ENCODE measurements around the gene PARM1. TPM values are rescaled to one million over a fixed set of nuclear protein-coding genes. Genes with fewer than 3 reads are reported as not detected.

PARM1 gene
- total RNA-seq, 6 experiments from 2014 or later = 0.05 to 0.23 (median 0.16) TPM

GRCh38 chr4:74906771-74907170 lies 26.1 kb upstream of the PARM1 start:
- no peaks in the 10 kb centered on the region for H3K4me1 Mint-ChIP-seq (ENCODE audit: low read depth)
- no peak for TF ChIP-seq CTCF (IDR thresholded peaks at IDR 0.05)
- H3K27ac Mint-ChIP-seq = no peak overlapping the region
- DNase-seq = no peak
- H3K4me3 Mint-ChIP-seq = no peak overlapping the region
- no peaks in the 10 kb centered on the region for H3K36me3 Mint-ChIP-seq (ENCODE audit: low read depth)
- no peaks in the 10 kb centered on the region; the same call in 1 of the 2 replicates for H3K27me3 Mint-ChIP-seq (ENCODE audit: insufficient read depth)
- H3K9me3 Mint-ChIP-seq = no peaks in the 10 kb centered on the region

- Mint-ChIP-seq H3K27ac (no peak overlapping the region), H3K9me3 (no peaks in the 10 kb centered on the region), H3K4me3 (no peak overlapping the region), H3K27me3 (ENCODE audit: insufficient read depth) (no peaks in the 10 kb centered on the region; the same call in none of the 2 replicates), H3K36me3 (ENCODE audit: low read depth) (no peaks in the 10 kb centered on the region), H3K4me1 (ENCODE audit: low read depth) (no peaks in the 10 kb centered on the region)
- no peak for DNase-seq
- no peak for TF ChIP-seq CTCF (IDR thresholded peaks at IDR 0.05)
These were observed 13.1 kb upstream of the PARM1 start for GRCh38 chr4:74919783-74920182.

GRCh38 chr4:74920704-74921103 lies 12.2 kb upstream of the PARM1 start:
- Mint-ChIP-seq H3K36me3 (ENCODE audit: low read depth) (no peaks in the 10 kb centered on the region), H3K4me1 (ENCODE audit: low read depth) (no peaks in the 10 kb centered on the region), H3K27me3 (ENCODE audit: insufficient read depth) (no peaks in the 10 kb centered on the region; the same call in none of the 2 replicates), H3K9me3 (no peaks in the 10 kb centered on the region), H3K27ac (no peak overlapping the region), H3K4me3 (no peak overlapping the region)
- no peak for DNase-seq
- TF ChIP-seq CTCF (IDR thresholded peaks at IDR 0.05) = no peak

- H3K27ac Mint-ChIP-seq = no peak overlapping the region
- no peak for TF ChIP-seq CTCF (IDR thresholded peaks at IDR 0.05)
- H3K36me3 Mint-ChIP-seq (ENCODE audit: low read depth) = no peaks in the 10 kb centered on the region
- H3K27me3 Mint-ChIP-seq (ENCODE audit: insufficient read depth) = no peaks in the 10 kb centered on the region; the same call in none of the 2 replicates
- no peak overlapping the region for H3K4me3 Mint-ChIP-seq
- H3K4me1 Mint-ChIP-seq (ENCODE audit: low read depth) = no peaks in the 10 kb centered on the region
- no peak for DNase-seq
- no peaks in the 10 kb centered on the region for H3K9me3 Mint-ChIP-seq
These were observed 11.4 kb upstream of the PARM1 start for GRCh38 chr4:74921490-74921889.

- no peak for TF ChIP-seq CTCF (IDR thresholded peaks at IDR 0.05)
- Mint-ChIP-seq H3K36me3 (ENCODE audit: low read depth) (no peaks in the 10 kb centered on the region), H3K4me3 (no peak overlapping the region), H3K9me3 (no peaks in the 10 kb centered on the region), H3K27ac (no peak overlapping the region), H3K27me3 (ENCODE audit: insufficient read depth) (peaks cover 1% of the 10 kb centered on the region), H3K4me1 (ENCODE audit: low read depth) (no peaks in the 10 kb centered on the region)
- no peak for DNase-seq
These were observed 6.9 kb upstream of the PARM1 start for GRCh38 chr4:74926007-74926406.

GRCh38 chr4:74930162-74930561 lies 2.8 kb upstream of the PARM1 start:
- H3K4me1 Mint-ChIP-seq (ENCODE audit: low read depth) = peaks cover 25% of the 10 kb centered on the region
- H3K36me3 Mint-ChIP-seq (ENCODE audit: low read depth) = no peaks in the 10 kb centered on the region
- peaks cover 28% of the 10 kb centered on the region for H3K27me3 Mint-ChIP-seq (ENCODE audit: insufficient read depth)
- H3K27ac Mint-ChIP-seq = no peak overlapping the region
- TF ChIP-seq CTCF (IDR thresholded peaks at IDR 0.05) = no peak
- no peaks in the 10 kb centered on the region for H3K9me3 Mint-ChIP-seq
- DNase-seq = no peak
- H3K4me3 Mint-ChIP-seq = no peak overlapping the region
